Measurements from ENCODE around the gene RASGRF2.
"Not testable (repeated sequence)": the region's sequence is repeated elsewhere in the genome, so short reads cannot be mapped to it uniquely, and the experiment has no call there.

DNA sequence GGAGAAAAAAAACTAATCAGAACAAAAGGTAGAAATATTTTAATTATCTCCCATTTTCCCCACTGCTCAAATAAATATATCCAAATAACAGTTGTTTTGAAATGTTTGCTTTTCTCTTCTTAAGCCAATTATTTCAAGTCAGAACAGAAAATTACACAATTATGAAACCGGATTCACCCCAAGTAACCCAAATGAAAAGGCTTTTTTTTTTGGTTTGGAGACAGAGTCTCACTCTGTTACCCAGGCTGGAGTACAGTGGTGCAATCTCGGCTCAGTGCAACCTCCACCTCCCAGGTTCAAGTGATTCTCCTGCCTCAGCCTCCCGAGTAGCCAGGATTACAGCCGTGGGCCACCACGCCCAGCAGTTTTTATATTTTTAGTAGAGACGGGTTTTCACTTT is 164.5 kb downstream of the RASGRF2 start:
- TF ChIP-seq GATA1 (IDR thresholded peaks at IDR 0.05; ENCODE audit: low read depth, low read length); POLR2A (IDR thresholded peaks at IDR 0.05; ENCODE audit: low read length): not testable (repeated sequence)
